Subcutaneous abdominal adipose tissue (tissue), 5 donors: Measurements from ENCODE around the gene CHST13.

ENCODE experiments used
- H3K27ac ChIP-seq: one replicate; pipeline ENCODE4 v1.7.0; 2013; ENCODE audit warnings: low read depth, mild to moderate bottlenecking, inconsistent platforms, low read length, moderate library complexity
- H3K27me3 ChIP-seq, 5 donors: one replicate each; pipeline ENCODE4 v1.7.0; 2013; ENCODE audit warnings: low read length in 5 of 5, inconsistent platforms in 1 of 5; ENCODE audit not compliant: control insufficient read depth in 5 of 5, insufficient read depth in 4 of 5
- H3K36me3 ChIP-seq, 5 donors: one replicate each; pipeline ENCODE4 v1.7.0; 2013; ENCODE audit warnings: low read length in 5 of 5; ENCODE audit not compliant: control insufficient read depth in 5 of 5, insufficient read depth in 5 of 5
- H3K4me1 ChIP-seq, 5 donors: one replicate each; pipeline ENCODE4 v1.7.0; 2013; ENCODE audit warnings: low read length in 5 of 5, mild to moderate bottlenecking in 3 of 5, moderate library complexity in 1 of 5; ENCODE audit not compliant: control insufficient read depth in 5 of 5, insufficient read depth in 5 of 5
- H3K4me3 ChIP-seq, 5 donors: one replicate each; pipeline ENCODE4 v1.7.0; 2013; ENCODE audit warnings: low read length in 5 of 5, low read depth in 1 of 5
- H3K9ac ChIP-seq, 5 donors: one replicate each; pipeline ENCODE4 v1.7.0; 2013; ENCODE audit warnings: low read length in 5 of 5, mild to moderate bottlenecking in 4 of 5, moderate library complexity in 3 of 5
- H3K9me3 ChIP-seq, 5 donors: one replicate each; pipeline ENCODE4 v1.7.0; 2013; ENCODE audit warnings: low read length in 5 of 5; ENCODE audit not compliant: control insufficient read depth in 5 of 5
- donor health status: healthy.
- donor health status: healthy.
- donor health status: healthy.
- donor health status: healthy.
- donor health status: healthy.

The CHST13 gene

DNA sequence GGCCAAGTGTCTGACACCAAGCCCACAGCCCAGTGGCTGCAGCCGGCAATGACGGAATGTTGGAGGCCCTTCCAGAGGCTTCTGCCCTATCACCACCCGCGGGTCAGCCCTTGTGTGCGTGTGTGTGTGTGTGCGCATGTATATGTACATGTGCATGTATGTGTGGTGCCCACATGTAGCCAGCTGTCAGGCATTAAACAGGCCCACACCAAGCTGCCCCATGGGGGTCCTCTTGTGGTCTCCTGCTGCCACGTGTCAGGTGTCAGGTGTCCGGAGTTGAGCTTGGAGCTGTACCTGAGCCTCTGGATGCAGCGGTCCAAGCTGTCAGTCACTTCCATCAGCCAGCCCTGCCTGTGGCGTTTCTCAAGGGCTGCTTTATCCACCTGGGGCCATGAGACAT is 20.3 kb upstream of the CHST13 start:
- no peak overlapping the region for H3K27ac ChIP-seq
- no peak overlapping the region for H3K9ac ChIP-seq
- H3K27me3 ChIP-seq, result peaks cover 0 to 14% (median 7%) of the 10 kb centered on the region in 5 donors
- no peaks in the 10 kb centered on the region for H3K36me3 ChIP-seq
- H3K9me3 ChIP-seq, result no peaks in the 10 kb centered on the region
- H3K4me3 ChIP-seq, result no peak overlapping the region
- H3K4me1 ChIP-seq, result peaks cover 0 to 3% (median 0%) of the 10 kb centered on the region in 5 donors

- H3K4me1 ChIP-seq, result no peaks in the 10 kb centered on the region
- H3K4me3 ChIP-seq, result no peak overlapping the region
- H3K9me3 ChIP-seq, result no peaks in the 10 kb centered on the region
- peaks cover 0 to 14% (median 4%) of the 10 kb centered on the region in 5 donors for H3K27me3 ChIP-seq
- H3K36me3 ChIP-seq, result no peaks in the 10 kb centered on the region
- H3K9ac ChIP-seq, result no peak overlapping the region
- no peak overlapping the region for H3K27ac ChIP-seq
Observed at GRCh38 chr3:126507886-126508285, 16.1 kb upstream of the CHST13 start.

DNA sequence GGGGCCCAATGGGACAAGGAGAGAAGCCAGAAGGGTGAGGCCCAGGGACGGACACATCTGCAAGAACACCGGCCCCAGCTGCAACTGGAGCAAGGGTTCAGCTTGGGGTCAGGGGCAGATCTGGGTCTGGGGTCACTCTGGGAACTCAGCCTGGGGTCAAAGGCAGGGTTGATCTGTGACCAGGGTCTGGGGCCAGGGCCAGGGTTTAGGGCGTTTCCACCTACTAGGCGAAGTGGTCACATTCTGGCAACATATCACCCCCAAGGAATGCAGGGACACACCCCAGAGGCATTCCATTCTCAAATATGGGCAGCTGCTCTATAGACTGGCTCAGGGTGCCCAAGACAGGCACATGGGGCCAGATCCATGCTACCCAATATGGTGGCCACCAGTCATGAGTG is 15.4 kb upstream of the CHST13 start:
- Histone ChIP-seq H3K4me1 (no peaks in the 10 kb centered on the region), H3K9me3 (no peaks in the 10 kb centered on the region), H3K27ac (no peak overlapping the region), H3K9ac (no peak overlapping the region), H3K36me3 (no peaks in the 10 kb centered on the region), H3K4me3 (no peak overlapping the region), H3K27me3 (peaks cover 0 to 14% (median 4%) of the 10 kb centered on the region in 5 donors)

DNA sequence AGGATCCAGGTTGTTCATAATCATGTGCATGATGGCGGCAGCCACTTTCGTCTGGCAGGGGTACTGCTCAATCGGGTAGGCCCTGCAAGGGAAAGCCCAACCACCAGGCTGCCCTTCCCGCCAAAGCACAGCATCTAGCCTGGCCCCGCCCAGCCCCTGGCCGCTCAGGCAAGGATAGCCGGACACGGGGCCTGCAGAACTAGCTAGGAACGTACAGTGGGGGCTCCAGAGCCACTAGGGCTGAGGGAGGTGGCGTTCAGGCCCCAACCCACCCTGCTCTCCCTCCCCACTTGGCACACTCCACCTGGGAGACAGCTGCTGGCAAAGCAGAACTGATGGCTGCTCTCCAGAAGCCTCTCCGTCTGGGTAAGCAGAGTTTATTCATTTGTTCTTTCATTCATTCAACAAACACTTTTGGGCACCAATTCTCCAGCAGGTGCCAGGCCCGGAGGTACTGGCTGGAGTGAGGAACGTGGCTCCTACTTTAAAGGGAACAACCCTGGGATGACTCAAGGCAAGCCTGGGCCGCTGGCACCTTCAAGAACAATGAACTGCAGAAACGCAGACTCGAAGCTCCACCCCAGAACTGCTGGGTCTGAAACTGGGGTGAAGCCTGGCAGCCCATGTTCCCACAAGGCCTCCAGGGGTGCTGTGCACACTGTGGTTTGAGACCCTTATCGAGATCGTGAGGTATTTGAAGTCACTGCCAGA is 14.2 kb upstream of the CHST13 start:
- Histone ChIP-seq H3K4me3 (no peak overlapping the region), H3K4me1 (no peaks in the 10 kb centered on the region), H3K9ac (no peak overlapping the region), H3K27me3 (peaks cover 0 to 6% (median 0%) of the 10 kb centered on the region in 5 donors), H3K27ac (no peak overlapping the region), H3K9me3 (no peaks in the 10 kb centered on the region), H3K36me3 (no peaks in the 10 kb centered on the region)

GRCh38 chr3:126510308-126510910 is 13.5 kb upstream of the CHST13 start:
- Histone ChIP-seq H3K27ac (no peak overlapping the region), H3K27me3 (peaks cover 0 to 2% (median 0%) of the 10 kb centered on the region in 5 donors), H3K4me3 (no peak overlapping the region), H3K9me3 (no peaks in the 10 kb centered on the region), H3K9ac (no peak overlapping the region), H3K4me1 (no peaks in the 10 kb centered on the region), H3K36me3 (no peaks in the 10 kb centered on the region)

- H3K27me3 ChIP-seq, result no peaks in the 10 kb centered on the region
- H3K36me3 ChIP-seq, result no peaks in the 10 kb centered on the region
- no peak overlapping the region for H3K9ac ChIP-seq
- no peaks in the 10 kb centered on the region for H3K9me3 ChIP-seq
- no peaks in the 10 kb centered on the region for H3K4me1 ChIP-seq
- no peak overlapping the region for H3K27ac ChIP-seq
- no peak overlapping the region for H3K4me3 ChIP-seq
Observed at GRCh38 chr3:126511291-126511690, 12.7 kb upstream of the CHST13 start.

- H3K9ac ChIP-seq, result no peak overlapping the region
- H3K9me3 ChIP-seq, result no peaks in the 10 kb centered on the region
- H3K4me3 ChIP-seq, result no peak overlapping the region
- H3K27me3 ChIP-seq, result peaks cover 0 to 3% (median 0%) of the 10 kb centered on the region in 5 donors
- no peaks in the 10 kb centered on the region for H3K36me3 ChIP-seq
- no peak overlapping the region for H3K27ac ChIP-seq
- H3K4me1 ChIP-seq, result no peaks in the 10 kb centered on the region
Observed at GRCh38 chr3:126512026-126512425, 11.9 kb upstream of the CHST13 start.

- Histone ChIP-seq H3K27me3 (peaks cover 0 to 5% (median 3%) of the 10 kb centered on the region in 5 donors), H3K9me3 (no peaks in the 10 kb centered on the region)
Observed at GRCh38 chr3:126512916-126513650, 10.9 kb upstream of the CHST13 start.

DNA sequence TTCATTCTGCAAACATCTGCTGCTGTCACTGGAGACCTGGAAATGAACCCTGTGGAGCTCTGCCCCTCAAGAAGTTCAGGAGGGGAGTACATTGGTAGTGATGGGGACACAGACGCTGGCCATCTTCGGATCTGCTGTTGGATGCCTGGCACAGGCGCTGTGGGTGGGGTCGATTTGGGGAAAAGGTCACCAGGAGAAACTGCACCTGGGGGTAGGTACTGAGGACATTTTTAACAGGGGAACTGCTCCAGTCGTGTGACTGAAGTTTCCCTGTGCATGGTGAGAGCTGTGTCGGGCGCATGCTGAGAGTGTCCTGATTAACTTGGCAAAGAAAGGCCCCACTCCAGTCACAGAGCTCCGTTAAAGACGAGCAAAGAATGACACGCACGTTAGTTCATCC is 9.8 kb upstream of the CHST13 start:
- Histone ChIP-seq H3K36me3 (no peaks in the 10 kb centered on the region), H3K4me1 (no peaks in the 10 kb centered on the region), H3K4me3 (no peak overlapping the region), H3K9me3 (no peaks in the 10 kb centered on the region), H3K9ac (no peak overlapping the region), H3K27me3 (peaks cover 0 to 5% (median 3%) of the 10 kb centered on the region in 5 donors), H3K27ac (no peak overlapping the region)

More at GRCh38 chr3:126512916-126513650, 10.9 kb upstream of the CHST13 start:
- Histone ChIP-seq H3K4me3 (no peak overlapping the region), H3K36me3 (no peaks in the 10 kb centered on the region), H3K27ac (no peak overlapping the region), H3K9ac (no peak overlapping the region), H3K4me1 (no peaks in the 10 kb centered on the region)
